Measurements from ENCODE around the gene HPS1. TPM values are rescaled to one million over a fixed set of nuclear protein-coding genes. Genes with fewer than 3 reads are reported as not detected.

Gene HPS1
- total RNA-seq, 1 donor from 2014 or later = 16.0 TPM

DNA sequence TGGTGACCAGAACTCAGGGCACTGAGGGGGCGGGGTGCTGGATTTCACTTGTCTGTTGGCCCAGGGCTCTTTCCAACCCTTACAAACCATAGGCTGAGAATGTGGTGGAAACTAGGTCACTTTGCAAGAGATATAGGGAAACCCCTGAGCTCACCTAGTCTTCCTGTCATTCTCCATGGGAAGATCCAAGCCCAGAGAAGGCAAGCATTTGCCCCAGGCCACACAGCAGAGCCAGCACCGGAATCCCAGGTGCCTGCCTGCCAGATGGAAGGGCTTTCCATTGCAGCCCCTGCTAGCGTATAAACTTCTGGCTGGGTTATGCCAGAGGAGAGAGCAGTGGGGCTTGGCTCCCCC is 32.2 kb downstream of the HPS1 start:
- peak overlapping the region; percentile 84 for H3K4me3 Mint-ChIP-seq
- no peak overlapping the region for H3K27ac Mint-ChIP-seq
- no peaks in the 10 kb centered on the region for H4K20me1 ChIP-seq (ENCODE audit: low read depth)

DNA sequence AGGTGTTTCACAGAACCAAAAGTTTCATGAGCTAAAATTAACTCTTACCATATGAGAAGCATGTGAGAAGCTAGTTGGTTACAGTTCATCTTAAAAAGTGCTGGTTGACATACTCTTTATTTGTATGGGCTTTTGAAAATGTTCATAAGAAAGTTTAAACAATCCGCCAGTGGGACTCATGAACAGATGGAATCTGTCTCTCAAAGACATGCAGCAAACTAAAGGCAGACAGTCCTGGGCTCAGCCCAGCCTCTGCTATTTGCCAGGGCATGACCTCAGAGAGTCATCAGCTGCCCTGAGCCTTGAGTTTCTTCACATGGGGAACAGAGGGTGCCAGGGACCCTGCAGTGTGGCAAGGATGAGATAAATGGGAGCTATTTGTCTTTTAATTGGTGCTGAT is 35.0 kb downstream of the HPS1 start:
- Histone ChIP-seq H3K4me2 (no peak overlapping the region), H3K27ac (no peak overlapping the region), H3K9ac (no peak overlapping the region), H3K4me3 (no peak overlapping the region), H3K27me3 (no peaks in the 10 kb centered on the region), H3K36me3 (no peaks in the 10 kb centered on the region), H3K4me1 (peaks cover 10% of the 10 kb centered on the region), H2AFZ (replicated peaks) (no peak overlapping the region), H4K20me1 (ENCODE audit: low read depth) (no peaks in the 10 kb centered on the region), H3F3A (ENCODE audit: low read depth) (peaks cover 6% of the 10 kb centered on the region), H3K9me3 (ENCODE audit: low read depth) (no peaks in the 10 kb centered on the region), H3K79me2 (ENCODE audit: low read depth) (no peaks in the 10 kb centered on the region)
- Mint-ChIP-seq H3K4me3 (no peak overlapping the region), H3K9me3 (no peaks in the 10 kb centered on the region), H3K27me3 (ENCODE audit: insufficient read depth, low read depth) (peaks cover 4% of the 10 kb centered on the region), H3K4me1 (peaks cover 26% of the 10 kb centered on the region), H3K27ac (no peak overlapping the region), H3K36me3 (no peaks in the 10 kb centered on the region)
- DNase-seq (ENCODE audit: low spot score) = no peak
- TF ChIP-seq EZH2 (IDR thresholded peaks at IDR 0.05) = no peak
- no peak for TF ChIP-seq EZH2phosphoT487 (IDR thresholded peaks at IDR 0.05)
- TF ChIP-seq, protein P1, sequence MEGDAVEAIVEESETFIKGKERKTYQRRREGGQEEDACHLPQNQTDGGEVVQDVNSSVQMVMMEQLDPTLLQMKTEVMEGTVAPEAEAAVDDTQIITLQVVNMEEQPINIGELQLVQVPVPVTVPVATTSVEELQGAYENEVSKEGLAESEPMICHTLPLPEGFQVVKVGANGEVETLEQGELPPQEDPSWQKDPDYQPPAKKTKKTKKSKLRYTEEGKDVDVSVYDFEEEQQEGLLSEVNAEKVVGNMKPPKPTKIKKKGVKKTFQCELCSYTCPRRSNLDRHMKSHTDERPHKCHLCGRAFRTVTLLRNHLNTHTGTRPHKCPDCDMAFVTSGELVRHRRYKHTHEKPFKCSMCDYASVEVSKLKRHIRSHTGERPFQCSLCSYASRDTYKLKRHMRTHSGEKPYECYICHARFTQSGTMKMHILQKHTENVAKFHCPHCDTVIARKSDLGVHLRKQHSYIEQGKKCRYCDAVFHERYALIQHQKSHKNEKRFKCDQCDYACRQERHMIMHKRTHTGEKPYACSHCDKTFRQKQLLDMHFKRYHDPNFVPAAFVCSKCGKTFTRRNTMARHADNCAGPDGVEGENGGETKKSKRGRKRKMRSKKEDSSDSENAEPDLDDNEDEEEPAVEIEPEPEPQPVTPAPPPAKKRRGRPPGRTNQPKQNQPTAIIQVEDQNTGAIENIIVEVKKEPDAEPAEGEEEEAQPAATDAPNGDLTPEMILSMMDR (IDR thresholded peaks at IDR 0.05) = no peak

More for the DNA sequence above, 32.2 kb downstream of the HPS1 start:
- Mint-ChIP-seq H3K36me3 (no peaks in the 10 kb centered on the region), H3K4me1 (peaks cover 25% of the 10 kb centered on the region), H3K9me3 (no peaks in the 10 kb centered on the region), H3K27me3 (ENCODE audit: insufficient read depth, low read depth) (peaks cover 4% of the 10 kb centered on the region)
- Histone ChIP-seq H3K4me1 (peaks cover 10% of the 10 kb centered on the region), H3K4me3 (peak overlapping the region; percentile 30), H3K9me3 (ENCODE audit: low read depth) (no peaks in the 10 kb centered on the region), H3K9ac (peak overlapping the region; percentile 33), H3K79me2 (ENCODE audit: low read depth) (no peaks in the 10 kb centered on the region), H3K4me2 (peak overlapping the region; percentile 72), H3K27me3 (no peaks in the 10 kb centered on the region), H3K36me3 (no peaks in the 10 kb centered on the region), H2AFZ (replicated peaks) (peak overlapping the region; percentile 92), H3F3A (ENCODE audit: low read depth) (peaks cover 6% of the 10 kb centered on the region), H3K27ac (no peak overlapping the region)
- TF ChIP-seq, protein P1 (IDR thresholded peaks at IDR 0.05) = no peak
- TF ChIP-seq EZH2 (IDR thresholded peaks at IDR 0.05) = no peak
- TF ChIP-seq EZH2phosphoT487 (IDR thresholded peaks at IDR 0.05) = no peak
- DNase-seq (ENCODE audit: low spot score) = no peak

DNA sequence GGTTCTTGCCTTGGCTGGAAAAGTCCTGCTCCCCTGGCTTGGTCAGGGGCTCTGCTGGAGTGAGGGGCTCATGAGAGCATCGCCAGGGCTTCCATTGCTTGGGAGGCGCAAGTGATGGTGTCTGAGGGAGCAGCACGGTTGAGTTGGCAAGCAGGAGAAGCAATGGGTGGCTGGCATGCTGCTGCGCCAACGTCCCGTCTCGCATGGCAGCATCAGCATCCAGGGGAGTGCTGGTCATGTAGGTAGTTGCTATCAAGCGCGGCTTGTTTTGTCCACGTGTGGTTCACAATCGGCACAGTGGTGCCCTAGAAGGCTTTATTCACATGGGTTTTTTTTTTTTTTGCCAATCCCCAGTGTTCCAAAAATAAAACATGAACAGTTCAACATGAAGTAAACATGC is 35.6 kb downstream of the HPS1 start:
- H3K27me3 ChIP-seq = no peaks in the 10 kb centered on the region
- H3K79me2 ChIP-seq (ENCODE audit: low read depth) = no peaks in the 10 kb centered on the region
- no peaks in the 10 kb centered on the region for H4K20me1 ChIP-seq (ENCODE audit: low read depth)
- H3K27ac ChIP-seq = no peak overlapping the region
- no peak for DNase-seq (ENCODE audit: low spot score)
- H3K4me2 ChIP-seq = no peak overlapping the region
- H3F3A ChIP-seq (ENCODE audit: low read depth) = peaks cover 6% of the 10 kb centered on the region
- H3K4me3 ChIP-seq = no peak overlapping the region
- TF ChIP-seq EZH2 (IDR thresholded peaks at IDR 0.05) (no peak), EZH2phosphoT487 (IDR thresholded peaks at IDR 0.05) (no peak)
- TF ChIP-seq, protein P1 (IDR thresholded peaks at IDR 0.05) = no peak
- H2AFZ ChIP-seq (replicated peaks) = no peak overlapping the region
- H3K27me3 Mint-ChIP-seq (ENCODE audit: insufficient read depth, low read depth) = peaks cover 4% of the 10 kb centered on the region
- no peaks in the 10 kb centered on the region for H3K9me3 ChIP-seq (ENCODE audit: low read depth)
- peaks cover 20% of the 10 kb centered on the region for H3K4me1 Mint-ChIP-seq
- H3K9ac ChIP-seq = no peak overlapping the region
- H3K36me3 Mint-ChIP-seq = no peaks in the 10 kb centered on the region
- H3K4me1 ChIP-seq = peaks cover 10% of the 10 kb centered on the region
- no peak overlapping the region for H3K27ac Mint-ChIP-seq
- no peaks in the 10 kb centered on the region for H3K36me3 ChIP-seq
- H3K9me3 Mint-ChIP-seq = no peaks in the 10 kb centered on the region
- H3K4me3 Mint-ChIP-seq = no peak overlapping the region

All from neural progenitor cell (in vitro differentiated cells).